ENCODE measurements around the gene NDUFC2. TPM values are rescaled to one million over a fixed set of nuclear protein-coding genes. Genes with fewer than 3 reads are reported as not detected.

NDUFC2 gene
- total and polyA plus RNA-seq, 2 of the 13 experiments (the other 11 are each of a cell fraction or from before 2014, with no cell fraction given): 256 to 363 TPM

GRCh38 chr11:78065203-78065602 is 14.5 kb downstream of the NDUFC2 start:
- POLR2A ChIA-PET: interaction anchor here (0.8 kb wide), 1 partner anchor 19 kb away, joined by 3 read pairs; no protein-coding TSS in a partner anchor
- peaks cover 37% of the 10 kb centered on the region for H3K4me1 ChIP-seq (ENCODE audit: insufficient read depth, low read length)
- H4K20me1 ChIP-seq (ENCODE audit: insufficient read depth, low read length): no peaks in the 10 kb centered on the region
- intact Hi-C loops (cut with micrococcal nuclease; ENCODE audit: unreplicated experiment): no loop called here
- TF ChIP-seq ZSCAN25 (CRISPR knock-in tag; IDR thresholded peaks at IDR 0.05) (no peak), CREM (IDR thresholded peaks at IDR 0.05) (no peak), CREM (CRISPR knock-in tag; IDR thresholded peaks at IDR 0.05) (no peak), ZNF234 (CRISPR knock-in tag; conservative IDR thresholded peaks at IDR 0.05) (no peak), FIP1L1 (IDR thresholded peaks at IDR 0.05; ENCODE audit: borderline replicate concordance, insufficient read depth, low read depth, low read length) (no peak), KAT2B (IDR thresholded peaks at IDR 0.05; ENCODE audit: borderline replicate concordance, low read depth, low read length) (no peak), ZNF580 (CRISPR knock-in tag; IDR thresholded peaks at IDR 0.05; ENCODE audit: borderline replicate concordance, low read depth) (no peak), ZNF180 (CRISPR knock-in tag; IDR thresholded peaks at IDR 0.05; ENCODE audit: borderline replicate concordance, low read depth) (no peak), FLYWCH1 (CRISPR knock-in tag; IDR thresholded peaks at IDR 0.05) (no peak), SATB2 (CRISPR knock-in tag; IDR thresholded peaks at IDR 0.05) (no peak), ARNTL (CRISPR knock-in tag; IDR thresholded peaks at IDR 0.05) (no peak), TOPORS (CRISPR knock-in tag; IDR thresholded peaks at IDR 0.05) (no peak), TBX3 (IDR thresholded peaks at IDR 0.05; ENCODE audit: borderline replicate concordance) (no peak), KLF9 (CRISPR knock-in tag; IDR thresholded peaks at IDR 0.05; ENCODE audit: low read depth) (no peak), ZNF749 (CRISPR knock-in tag; IDR thresholded peaks at IDR 0.05; ENCODE audit: borderline replicate concordance) (no peak), ZNF777 (CRISPR knock-in tag; IDR thresholded peaks at IDR 0.05) (no peak), SIN3B (IDR thresholded peaks at IDR 0.05; ENCODE audit: low read length) (no peak), KDM4B (CRISPR knock-in tag; IDR thresholded peaks at IDR 0.05) (no peak), SMYD3 (CRISPR knock-in tag; IDR thresholded peaks at IDR 0.05) (no peak), SMARCC2 (IDR thresholded peaks at IDR 0.05) (no peak), ZNF567 (CRISPR knock-in tag; IDR thresholded peaks at IDR 0.05; ENCODE audit: borderline replicate concordance) (no peak)
- peaks cover 6% of the 10 kb centered on the region for H3K79me2 ChIP-seq (ENCODE audit: insufficient read depth, low read length)
- WGBS (ENCODE audit: low lambda C conversion rate): 100% methylated on average over 2 of the region's 2 CpGs
- FAIRE-seq (no peak), ATAC-seq (no peak), DNase-seq (ENCODE audit: low spot score) (no peak)
- no TSS peak for BruUV-seq (replicated peaks)
- no peak overlapping the region for H3K9ac ChIP-seq (ENCODE audit: insufficient read depth, low read depth, low read length)
- in situ Hi-C loops (cut with HindIII; ENCODE audit: extremely low pct_ligation_motif_present, low pct_unique_long_range_greater_than_20kb): no loop called here
- no peaks in the 10 kb centered on the region for H3K27me3 ChIP-seq (ENCODE audit: control insufficient read depth in 1 of 2, insufficient read depth in 2 of 2, low read length in 2 of 2)
- no peak overlapping the region for H3K27ac ChIP-seq (ENCODE audit: extremely low read length, insufficient read depth, low read length)
- peaks cover 6 to 25% of the 10 kb centered on the region in 2 experiments for H3K36me3 ChIP-seq (replicated peaks in 1 of 2; ENCODE audit: control insufficient read depth in 1 of 2, insufficient read depth in 2 of 2, low read length in 2 of 2)
- no peaks in the 10 kb centered on the region for H3K9me3 ChIP-seq (ENCODE audit: low read length)
- CTCF ChIA-PET (ENCODE audit: low intra/inter-chr PET ratio, low total read pairs): no interaction called here
- no peak overlapping the region for H3K4me3 ChIP-seq (replicated peaks in 1 of 3; ENCODE audit: insufficient read depth in 1 of 3, low read depth in 2 of 3, low read length in 3 of 3)
- H2AFZ ChIP-seq (ENCODE audit: low read length): no peak overlapping the region
- H3K4me2 ChIP-seq (ENCODE audit: low read depth, low read length): no peak overlapping the region
